HG03060 (cell line): ENCODE measurements around the gene PRKAR1A.
"Not testable (repeated sequence)": the region's sequence is repeated elsewhere in the genome, so short reads cannot be mapped to it uniquely, and the experiment has no call there.

Experiments used
- ATAC-seq: cut with Tn5 transposase; IDR thresholded peaks from one replicate; pipeline ENCODE4 v1.9.1; 2021; ENCODE audit warnings: low read depth, moderate number of reproducible peaks; ENCODE audit not compliant: unreplicated experiment

The PRKAR1A gene

GRCh38 chr17:68509141-68510057 is 2.8 kb upstream of the PRKAR1A start:
- ATAC-seq, result no peak

- no peak for ATAC-seq
Observed at GRCh38 chr17:68511254-68511670, 968 bp upstream of the PRKAR1A start.

DNA sequence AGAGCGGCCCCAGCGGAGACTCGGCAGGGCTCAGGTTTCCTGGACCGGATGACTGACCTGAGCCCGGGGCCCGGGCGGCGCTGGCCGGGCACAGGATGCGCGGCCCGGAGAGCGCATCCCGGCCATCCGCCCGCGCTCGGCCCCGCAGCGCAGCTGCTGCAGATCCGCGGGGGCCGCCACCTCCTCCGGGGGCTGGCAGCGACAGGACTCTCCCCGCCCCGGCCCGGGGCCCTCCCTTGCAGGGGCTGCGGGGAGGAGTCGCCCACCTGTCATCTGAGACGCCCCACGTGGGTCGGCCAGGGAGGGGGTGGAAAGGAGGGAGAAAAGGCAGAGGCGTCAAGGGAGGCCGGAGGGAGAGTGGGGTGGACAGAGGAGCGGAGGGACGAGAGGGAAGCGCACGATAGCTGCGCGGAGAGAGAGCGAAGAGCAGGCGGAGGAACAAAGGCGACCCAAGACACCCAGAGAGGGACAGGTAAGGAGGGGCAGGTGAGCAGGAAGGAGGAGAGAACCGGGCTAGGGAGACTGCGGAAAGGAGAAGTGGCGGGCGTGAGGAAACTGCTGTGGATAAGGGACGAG is 471 bp upstream of the PRKAR1A start:
- no peak for ATAC-seq

GRCh38 chr17:68512960-68513474 is 787 bp downstream of the PRKAR1A start:
- no peak for ATAC-seq

GRCh38 chr17:68513932-68514331 is 1.7 kb downstream of the PRKAR1A start:
- ATAC-seq, result no peak

DNA sequence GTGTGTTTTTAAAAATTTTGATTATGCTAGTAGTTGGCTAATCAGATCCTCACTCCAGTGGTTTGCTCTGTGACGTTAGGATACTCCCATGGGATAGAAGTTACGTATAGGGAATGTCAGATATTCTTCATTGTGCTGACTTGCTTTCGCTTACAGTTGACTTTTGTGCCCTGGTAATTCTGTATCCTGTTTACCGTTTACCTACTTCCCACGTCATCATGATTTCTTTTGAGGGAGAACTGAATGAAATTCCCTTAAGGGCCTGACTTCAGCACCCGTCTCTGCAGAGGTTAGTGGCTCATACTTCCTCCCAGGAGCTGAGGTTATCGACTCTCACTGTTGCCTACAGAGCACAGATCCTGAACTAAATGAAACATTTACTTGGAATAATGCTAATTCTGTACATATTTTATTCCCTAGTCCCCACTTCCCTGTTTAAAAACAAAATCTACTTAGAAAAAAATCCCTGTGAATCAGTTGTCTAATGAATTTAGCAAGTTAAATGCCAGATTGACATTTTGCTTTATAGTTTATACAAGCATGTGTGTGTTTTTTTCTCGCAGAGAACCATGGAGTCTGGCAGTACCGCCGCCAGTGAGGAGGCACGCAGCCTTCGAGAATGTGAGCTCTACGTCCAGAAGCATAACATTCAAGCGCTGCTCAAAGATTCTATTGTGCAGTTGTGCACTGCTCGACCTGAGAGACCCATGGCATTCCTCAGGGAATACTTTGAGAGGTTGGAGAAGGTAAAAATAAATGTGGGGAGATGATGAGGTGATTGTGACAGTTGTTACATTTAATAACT is 2.8 kb downstream of the PRKAR1A start:
- no peak for ATAC-seq

- no peak for ATAC-seq
Observed at GRCh38 chr17:68516732-68517131, 4.5 kb downstream of the PRKAR1A start.

- ATAC-seq, result not testable (repeated sequence)
Observed at GRCh38 chr17:68517605-68518004, 5.4 kb downstream of the PRKAR1A start.

DNA sequence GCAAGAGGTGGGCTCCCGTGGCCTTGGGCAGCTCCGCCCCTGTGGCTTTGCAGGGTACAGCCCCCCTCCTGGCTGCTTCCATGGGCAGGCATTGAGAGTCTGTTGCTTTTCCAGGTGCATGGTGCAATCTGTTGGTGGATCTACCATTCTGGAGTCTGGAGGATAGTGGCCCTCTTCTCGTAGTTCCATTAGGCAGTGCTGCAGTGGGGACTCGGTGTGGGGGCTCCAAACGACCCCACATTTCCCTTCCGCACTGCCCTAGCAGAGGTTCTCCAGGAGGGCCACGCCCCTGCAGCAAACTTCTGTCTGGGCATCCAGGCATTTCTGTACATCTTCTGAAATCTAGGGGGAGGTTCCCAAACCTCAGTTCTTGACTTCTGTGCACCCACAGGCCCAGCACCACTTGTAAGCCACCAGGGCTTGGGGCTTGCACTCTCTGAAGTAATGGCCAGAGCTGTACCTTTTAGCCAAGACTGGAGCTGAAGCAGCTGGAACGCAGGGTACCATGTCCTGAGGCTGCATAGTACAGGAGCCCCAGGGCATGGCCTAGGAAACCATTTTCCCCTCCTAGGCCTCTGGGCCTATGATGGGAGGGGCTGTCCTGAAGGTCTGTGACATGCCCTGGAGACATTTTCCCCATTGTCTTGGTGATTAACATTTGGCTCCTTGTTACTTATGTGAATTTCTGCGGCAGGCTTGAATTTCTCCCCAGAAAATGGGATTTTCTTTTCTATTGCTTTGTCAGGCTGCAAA is 6.0 kb downstream of the PRKAR1A start:
- no peak for ATAC-seq

- not testable (repeated sequence) for ATAC-seq
Observed at GRCh38 chr17:68519051-68519450, 6.8 kb downstream of the PRKAR1A start.

GRCh38 chr17:68519911-68520310 is 7.7 kb downstream of the PRKAR1A start:
- no peak for ATAC-seq

- ATAC-seq, result no peak
Observed at GRCh38 chr17:68522266-68522665, 10.0 kb downstream of the PRKAR1A start.

DNA sequence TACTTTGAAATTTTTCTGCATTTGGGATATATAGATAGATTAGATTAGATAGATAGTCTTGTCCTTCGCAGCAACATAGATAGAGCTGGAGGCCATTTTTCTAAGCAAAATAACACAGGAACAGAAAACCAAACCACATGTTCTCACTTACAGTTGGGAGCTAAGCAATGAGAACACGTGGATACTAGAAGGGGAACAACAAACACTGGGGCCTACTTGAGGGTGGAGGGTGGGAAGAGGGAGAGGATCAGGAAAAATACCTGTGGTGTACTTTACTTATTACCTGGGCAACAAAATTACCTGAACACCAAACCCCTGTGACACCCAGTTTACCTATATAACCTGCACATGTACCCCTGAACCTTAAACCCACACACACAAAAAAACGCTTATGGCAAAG is 14.3 kb downstream of the PRKAR1A start:
- no peak for ATAC-seq

- ATAC-seq, result no peak
Observed at GRCh38 chr17:68527314-68527713, 15.1 kb downstream of the PRKAR1A start.

DNA sequence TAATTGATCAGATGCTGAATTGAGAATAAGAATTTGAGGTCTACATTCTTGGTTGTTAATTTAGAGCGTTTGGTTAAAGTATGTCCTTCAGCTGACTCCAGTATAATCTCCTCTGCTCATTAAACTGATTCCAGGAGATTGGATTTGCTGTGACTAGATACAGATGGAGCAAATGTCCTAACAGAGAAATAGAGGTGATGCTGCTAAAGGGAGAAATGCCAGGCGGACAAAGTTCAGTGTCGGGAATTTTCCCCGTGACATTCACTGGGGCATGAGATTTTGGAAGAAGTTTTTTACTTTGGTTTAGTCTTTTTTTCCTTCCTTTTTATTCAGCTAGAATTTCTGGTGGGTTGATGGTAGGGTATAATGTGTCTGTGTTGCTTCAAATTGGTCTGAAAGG is 19.0 kb downstream of the PRKAR1A start:
- ATAC-seq, result no peak

- no peak for ATAC-seq
Observed at GRCh38 chr17:68532826-68533225, 20.6 kb downstream of the PRKAR1A start.

DNA sequence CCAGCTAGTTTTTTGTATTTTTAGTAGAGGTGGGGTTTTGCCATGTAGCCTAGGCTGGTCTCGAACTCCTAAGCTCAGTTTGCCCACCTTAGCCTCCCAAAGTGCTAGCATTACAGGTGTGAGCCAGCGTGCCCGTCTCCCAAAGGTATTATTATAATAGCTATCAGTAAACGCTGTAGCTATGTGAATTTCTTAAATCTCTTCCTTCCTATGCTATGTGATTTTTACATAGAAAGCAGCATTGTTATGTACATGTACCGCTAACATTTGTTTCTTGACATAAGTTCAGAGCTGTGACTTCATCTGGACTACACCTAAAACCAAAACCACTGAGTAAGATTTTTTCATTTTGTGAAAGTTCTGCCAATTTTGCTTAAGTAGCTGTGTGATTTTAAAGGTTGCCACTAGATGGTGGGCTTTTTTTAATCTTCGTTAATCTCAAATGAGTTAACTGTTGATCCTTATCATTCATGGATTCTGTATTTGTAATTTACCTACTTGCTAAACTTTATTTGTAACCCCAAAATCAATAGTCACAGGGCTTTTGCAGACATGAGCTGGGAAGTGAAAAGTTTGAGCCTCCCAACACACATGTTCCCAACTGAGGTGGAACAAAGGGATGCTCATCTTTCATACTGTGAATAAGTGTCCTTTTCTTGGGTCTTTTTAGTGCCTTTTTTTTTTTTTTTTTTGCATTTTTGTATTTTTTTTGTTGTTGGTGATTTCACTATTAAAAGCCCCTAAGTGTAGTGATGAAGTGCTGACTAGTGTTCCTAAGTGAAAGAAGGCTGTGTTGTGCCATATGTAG is 21.9 kb downstream of the PRKAR1A start:
- ATAC-seq, result no peak

DNA sequence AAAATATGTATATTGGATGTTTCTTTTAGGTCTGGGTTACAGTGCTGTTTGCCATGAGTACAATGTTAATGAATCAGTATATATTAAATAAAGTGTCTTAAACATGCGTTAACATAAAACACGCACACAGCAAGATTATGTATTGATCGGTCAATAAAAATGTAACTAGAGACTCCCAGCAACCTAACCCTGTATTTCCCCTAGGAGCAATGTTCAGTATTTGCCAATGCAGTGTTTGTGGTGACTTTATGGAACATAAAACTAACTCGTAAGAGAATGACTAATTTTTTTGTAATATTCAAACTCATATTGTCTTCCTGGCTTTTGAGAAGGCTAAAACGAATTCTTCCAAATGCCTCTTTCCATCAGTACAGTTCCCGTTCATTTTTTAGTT is 22.5 kb downstream of the PRKAR1A start:
- no peak for ATAC-seq

GRCh38 chr17:68535922-68536321 is 23.7 kb downstream of the PRKAR1A start:
- no peak for ATAC-seq
